HUES64 (cell line): ENCODE data around the gene PKP3.
"Not testable (repeated sequence)": the region's sequence is repeated elsewhere in the genome, so short reads cannot be mapped to it uniquely, and the experiment has no call there.

Experiments
- H3K27ac ChIP-seq: 2 replicates; pipeline ENCODE4 v1.7.0; 2013; ENCODE audit warnings: low read depth, low read length, inconsistent platforms
- H3K27me3 ChIP-seq: 2 replicates; pipeline ENCODE4 v1.6.1; 2013; ENCODE audit warnings: mild to moderate bottlenecking, low read length; ENCODE audit not compliant: insufficient read depth
- H3K36me3 ChIP-seq: 2 replicates; pipeline ENCODE4 v1.6.1; 2013; ENCODE audit warnings: mild to moderate bottlenecking, low read length; ENCODE audit not compliant: insufficient read depth
- H3K4me1 ChIP-seq: 2 replicates; pipeline ENCODE4 v1.6.1; 2013; ENCODE audit warnings: mild to moderate bottlenecking, low read length, moderate library complexity; ENCODE audit not compliant: insufficient read depth
- H3K4me3 ChIP-seq: 2 replicates; pipeline ENCODE4 v1.5.1; 2013; ENCODE audit warnings: mild to moderate bottlenecking, low read length, moderate library complexity
- H3K9ac ChIP-seq: 2 replicates; pipeline ENCODE4 v1.6.1; 2013; ENCODE audit warnings: mild to moderate bottlenecking, low read depth, low read length
- H3K9me3 ChIP-seq: 2 replicates; pipeline ENCODE4 v1.6.1; 2013; ENCODE audit warnings: low read depth, low read length; ENCODE audit not compliant: insufficient read depth
- WGBS: fragments of 150-250, 120-280 bp; methylation state at CpG from one replicate; pipeline ENCODE4 v1.1.7; 2013; ENCODE audit warnings: missing lambda C conversion rate; 5-methylcytosine and 5-hydroxymethylcytosine counted together

PKP3 gene

GRCh38 chr11:381501-382072, 12.4 kb upstream of the PKP3 start:
- Histone ChIP-seq H3K36me3 (peaks cover 20% of the 10 kb centered on the region), H3K27me3 (no peaks in the 10 kb centered on the region), H3K4me1 (no peaks in the 10 kb centered on the region), H3K27ac (no peak overlapping the region), H3K9ac (no peak overlapping the region), H3K9me3 (peaks cover 6% of the 10 kb centered on the region), H3K4me3 (no peak overlapping the region)
- 91% methylated on average over 30 of the region's 35 CpGs for WGBS

DNA sequence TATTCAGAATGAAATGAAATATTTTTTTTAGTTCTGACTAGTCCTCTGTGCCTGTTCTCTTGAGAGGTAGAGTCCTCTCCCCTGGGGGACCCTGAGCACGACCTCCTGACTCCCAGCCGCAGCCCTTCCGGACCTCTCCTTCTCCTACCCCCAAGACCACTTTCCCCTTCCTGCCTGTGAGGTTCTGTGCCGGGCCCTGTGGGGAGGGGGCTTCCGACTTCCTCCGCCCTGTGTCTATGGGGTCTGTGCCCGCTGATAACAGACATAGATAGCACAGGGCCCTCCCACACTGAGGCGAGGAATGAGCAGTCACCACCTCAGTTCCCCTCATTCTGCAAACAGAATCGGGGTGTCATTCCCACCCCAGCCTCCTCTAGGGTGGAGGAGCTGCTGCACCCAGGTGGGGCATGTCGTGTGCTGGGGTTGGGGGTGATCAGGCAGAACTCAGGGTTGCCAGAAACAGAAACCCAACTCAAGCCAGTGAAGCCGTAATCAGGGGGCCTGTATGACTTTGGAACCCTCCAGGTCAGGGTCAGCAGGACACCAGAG, 11.9 kb upstream of the PKP3 start:
- peaks cover 18% of the 10 kb centered on the region for H3K36me3 ChIP-seq
- H3K27me3 ChIP-seq, result no peaks in the 10 kb centered on the region
- H3K27ac ChIP-seq, result no peak overlapping the region
- no peaks in the 10 kb centered on the region for H3K4me1 ChIP-seq
- no peak overlapping the region for H3K4me3 ChIP-seq
- 94% methylated on average over 11 of the region's 11 CpGs for WGBS
- peaks cover 11% of the 10 kb centered on the region for H3K9me3 ChIP-seq
- no peak overlapping the region for H3K9ac ChIP-seq

DNA sequence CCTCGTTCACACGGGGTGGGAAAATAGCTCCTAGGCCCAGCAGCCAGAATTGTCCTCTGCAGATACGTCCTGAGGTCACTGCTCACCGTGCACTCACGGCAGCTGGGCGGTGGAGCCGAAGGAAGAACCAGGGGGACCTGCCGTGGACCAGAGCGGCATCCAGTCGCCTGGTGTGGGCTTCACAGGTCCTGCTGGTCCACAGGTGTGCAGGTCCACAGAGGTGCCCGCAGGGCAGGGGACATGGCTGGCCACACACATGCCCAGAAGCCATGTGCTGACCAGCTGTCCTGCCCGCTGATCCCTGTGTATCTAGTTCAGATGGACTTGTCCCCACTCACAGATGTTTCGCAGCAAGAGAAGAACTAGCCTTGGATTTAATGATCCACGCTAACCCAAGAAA, 10.6 kb upstream of the PKP3 start:
- peaks cover 15% of the 10 kb centered on the region for H3K36me3 ChIP-seq
- H3K4me1 ChIP-seq, result no peaks in the 10 kb centered on the region
- H3K4me3 ChIP-seq, result no peak overlapping the region
- no peaks in the 10 kb centered on the region for H3K27me3 ChIP-seq
- peaks cover 11% of the 10 kb centered on the region for H3K9me3 ChIP-seq
- H3K27ac ChIP-seq, result no peak overlapping the region
- H3K9ac ChIP-seq, result no peak overlapping the region
- 95% methylated on average over 14 of the region's 14 CpGs for WGBS

- Histone ChIP-seq H3K4me1 (no peaks in the 10 kb centered on the region), H3K9ac (no peak overlapping the region), H3K27me3 (no peaks in the 10 kb centered on the region), H3K4me3 (no peak overlapping the region), H3K36me3 (peaks cover 15% of the 10 kb centered on the region), H3K9me3 (peaks cover 11% of the 10 kb centered on the region), H3K27ac (no peak overlapping the region)
- 90% methylated on average over 16 of the region's 16 CpGs for WGBS
Measured at GRCh38 chr11:384511-384910, 9.5 kb upstream of the PKP3 start.

- Histone ChIP-seq H3K9me3 (peaks cover 11% of the 10 kb centered on the region), H3K9ac (no peak overlapping the region), H3K36me3 (peaks cover 3% of the 10 kb centered on the region; the same call in 1 of the 2 replicates), H3K4me1 (no peaks in the 10 kb centered on the region), H3K4me3 (no peak overlapping the region), H3K27me3 (no peaks in the 10 kb centered on the region), H3K27ac (no peak overlapping the region)
- 93% methylated on average over 18 of the region's 19 CpGs for WGBS
Measured at GRCh38 chr11:385594-386351, 8.2 kb upstream of the PKP3 start.

GRCh38 chr11:386483-386882, 7.5 kb upstream of the PKP3 start:
- no peak overlapping the region for H3K4me3 ChIP-seq
- peaks cover 11% of the 10 kb centered on the region for H3K9me3 ChIP-seq
- no peaks in the 10 kb centered on the region for H3K4me1 ChIP-seq
- 86% methylated on average over 6 of the region's 6 CpGs for WGBS
- H3K9ac ChIP-seq, result no peak overlapping the region
- H3K27ac ChIP-seq, result no peak overlapping the region
- no peaks in the 10 kb centered on the region for H3K27me3 ChIP-seq
- no peaks in the 10 kb centered on the region for H3K36me3 ChIP-seq

DNA sequence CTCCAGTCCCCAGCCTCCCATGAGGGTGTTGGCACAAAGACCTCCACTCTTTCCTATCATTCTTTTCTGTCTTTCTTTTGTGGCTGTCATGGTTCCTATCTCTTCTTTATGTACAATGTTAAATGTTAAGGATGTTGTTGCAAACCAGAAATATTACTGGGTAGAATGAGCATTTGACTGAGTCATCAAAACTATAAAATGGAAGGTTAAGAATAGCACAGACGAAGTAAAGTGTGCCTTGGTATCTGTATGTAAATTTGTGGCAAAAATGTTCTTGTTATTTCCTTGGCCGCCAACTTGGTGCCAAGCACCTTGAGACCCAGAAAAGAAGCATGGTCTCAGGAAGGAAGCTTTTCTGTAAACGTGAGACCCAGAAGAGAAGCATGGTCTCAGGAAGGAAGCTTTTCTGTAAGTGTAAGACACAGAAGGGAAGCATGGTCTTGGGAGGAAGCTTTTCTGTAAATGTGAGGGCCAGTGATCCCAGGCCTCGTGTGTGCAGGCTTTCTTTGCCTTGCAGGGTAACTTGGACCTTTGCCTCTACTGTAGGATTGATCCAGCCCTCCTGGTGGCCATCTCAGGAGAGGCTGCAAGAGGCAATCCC, 6.7 kb upstream of the PKP3 start:
- Histone ChIP-seq H3K9me3 (peaks cover 11% of the 10 kb centered on the region), H3K36me3 (no peaks in the 10 kb centered on the region), H3K27me3 (no peaks in the 10 kb centered on the region), H3K4me3 (no peak overlapping the region), H3K27ac (no peak overlapping the region), H3K4me1 (no peaks in the 10 kb centered on the region), H3K9ac (no peak overlapping the region)
- 72% methylated on average over 4 of the region's 4 CpGs for WGBS

- H3K9me3 ChIP-seq, result peaks cover 11% of the 10 kb centered on the region
- WGBS, result 89% methylated on average over 14 of the region's 17 CpGs
- not testable (repeated sequence) for H3K4me1 ChIP-seq, H3K4me3 ChIP-seq, H3K27ac ChIP-seq, H3K9ac ChIP-seq, H3K36me3 ChIP-seq, H3K27me3 ChIP-seq
Measured at GRCh38 chr11:389369-389768, 4.6 kb upstream of the PKP3 start.

DNA sequence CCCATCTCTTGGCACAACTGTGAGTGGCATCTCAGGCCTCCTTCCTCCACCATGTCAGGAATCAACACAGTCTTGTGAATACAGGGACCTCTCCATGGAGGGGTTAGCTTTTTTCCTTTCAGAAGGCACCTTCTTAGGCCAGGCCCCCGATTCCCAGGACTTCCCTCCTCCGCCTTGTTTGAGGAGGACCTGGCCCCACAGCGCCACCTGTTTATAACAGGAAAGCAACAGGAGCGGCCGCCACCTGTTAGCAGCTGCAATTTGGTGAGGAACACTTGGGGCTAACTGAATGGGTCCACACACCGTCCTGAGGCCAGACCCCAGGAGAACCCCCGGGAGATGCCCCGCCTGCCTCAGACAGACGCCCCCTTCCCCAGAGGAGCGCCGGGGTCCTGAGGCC, 3.8 kb upstream of the PKP3 start:
- Histone ChIP-seq H3K9me3 (peaks cover 11% of the 10 kb centered on the region), H3K4me3 (no peak overlapping the region), H3K36me3 (no peaks in the 10 kb centered on the region), H3K9ac (no peak overlapping the region), H3K4me1 (0 out of 2 replicates have a peak, but pooled peaks cover 9% of the 10 kb centered on the region), H3K27me3 (no peaks in the 10 kb centered on the region), H3K27ac (no peak overlapping the region)
- WGBS, result 58% methylated on average over 6 of the region's 11 CpGs

DNA sequence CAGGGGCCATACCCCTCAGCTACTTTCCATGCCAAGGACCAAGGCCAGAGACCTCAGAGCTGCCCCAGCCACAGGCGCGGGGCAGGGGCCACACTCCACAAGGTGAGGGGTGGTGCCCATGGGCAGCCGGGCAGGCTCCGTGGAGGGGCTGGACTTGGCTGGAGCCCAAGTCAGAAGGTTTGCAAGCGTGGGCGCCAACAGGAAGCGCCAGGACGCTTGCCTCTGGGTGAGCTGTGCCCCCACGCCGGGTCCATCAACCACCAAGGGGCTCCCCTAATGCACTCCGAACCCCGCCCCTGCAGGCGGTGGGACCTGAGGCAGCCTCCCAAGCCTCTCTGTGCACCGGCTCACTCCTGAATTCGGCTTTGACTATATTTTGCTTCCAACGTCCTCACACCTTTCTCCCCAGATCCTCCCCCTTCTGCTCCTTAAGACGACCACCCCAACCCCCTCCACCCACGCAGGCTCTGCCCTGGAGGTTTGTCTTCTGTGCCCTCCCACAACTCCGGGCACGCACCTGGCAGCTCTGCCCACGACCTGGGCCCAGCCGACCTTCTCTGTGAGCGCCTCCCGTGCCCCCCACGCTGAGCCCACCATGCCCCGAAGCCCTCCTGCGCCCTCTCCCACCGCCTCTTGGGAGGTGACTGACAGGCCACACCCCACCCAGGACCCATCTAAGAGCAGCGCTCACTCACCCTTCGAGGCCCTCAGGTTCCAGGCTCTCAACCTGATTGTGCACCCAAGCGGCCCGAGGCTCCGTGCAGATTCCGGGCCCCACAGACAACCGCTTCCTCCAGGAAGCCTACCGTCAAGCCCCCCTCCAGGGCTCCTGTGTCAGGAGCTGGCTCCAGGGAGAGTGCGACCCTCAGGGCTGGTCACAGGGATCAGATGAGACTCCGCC, 2.6 kb upstream of the PKP3 start:
- no peak overlapping the region for H3K4me3 ChIP-seq
- H3K27me3 ChIP-seq, result no peaks in the 10 kb centered on the region
- 91% methylated on average over 38 of the region's 38 CpGs for WGBS

More for the DNA sequence above, 2.6 kb upstream of the PKP3 start:
- H3K9me3 ChIP-seq, result peaks cover 7% of the 10 kb centered on the region
- no peak overlapping the region for H3K27ac ChIP-seq
- H3K36me3 ChIP-seq, result no peaks in the 10 kb centered on the region
- H3K4me1 ChIP-seq, result 0 out of 2 replicates have a peak, but pooled peaks cover 9% of the 10 kb centered on the region
- no peak overlapping the region for H3K9ac ChIP-seq
